LNCaP clone FGC (cell line): ENCODE data around the gene C5orf58.

Experiments
- DNase-seq: peaks from one replicate; pipeline ENCODE4 v3.0.0-alpha.2; 2011; ENCODE audit warnings: low read depth
- H3K4me3 ChIP-seq: 2 replicates; pipeline ENCODE4 v1.5.1; 2011; ENCODE audit warnings: mild to moderate bottlenecking, low read depth, low read length, control low read depth
- TF ChIP-seq, protein P1 (sequence below): IDR thresholded peaks from 2 replicates; pipeline ENCODE4 v1.5.1; 2012; ENCODE audit warnings: mild to moderate bottlenecking; ENCODE audit not compliant: control insufficient read depth, insufficient read depth; ENCODE audit errors: extremely low read depth

Gene C5orf58

GRCh38 chr5:170268884-170269283 is 36.1 kb downstream of the C5orf58 start:
- DNase-seq: no peak
- H3K4me3 ChIP-seq: no peak overlapping the region
- TF ChIP-seq, protein P1, sequence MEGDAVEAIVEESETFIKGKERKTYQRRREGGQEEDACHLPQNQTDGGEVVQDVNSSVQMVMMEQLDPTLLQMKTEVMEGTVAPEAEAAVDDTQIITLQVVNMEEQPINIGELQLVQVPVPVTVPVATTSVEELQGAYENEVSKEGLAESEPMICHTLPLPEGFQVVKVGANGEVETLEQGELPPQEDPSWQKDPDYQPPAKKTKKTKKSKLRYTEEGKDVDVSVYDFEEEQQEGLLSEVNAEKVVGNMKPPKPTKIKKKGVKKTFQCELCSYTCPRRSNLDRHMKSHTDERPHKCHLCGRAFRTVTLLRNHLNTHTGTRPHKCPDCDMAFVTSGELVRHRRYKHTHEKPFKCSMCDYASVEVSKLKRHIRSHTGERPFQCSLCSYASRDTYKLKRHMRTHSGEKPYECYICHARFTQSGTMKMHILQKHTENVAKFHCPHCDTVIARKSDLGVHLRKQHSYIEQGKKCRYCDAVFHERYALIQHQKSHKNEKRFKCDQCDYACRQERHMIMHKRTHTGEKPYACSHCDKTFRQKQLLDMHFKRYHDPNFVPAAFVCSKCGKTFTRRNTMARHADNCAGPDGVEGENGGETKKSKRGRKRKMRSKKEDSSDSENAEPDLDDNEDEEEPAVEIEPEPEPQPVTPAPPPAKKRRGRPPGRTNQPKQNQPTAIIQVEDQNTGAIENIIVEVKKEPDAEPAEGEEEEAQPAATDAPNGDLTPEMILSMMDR: no peak

GRCh38 chr5:170269579-170269978 is 36.8 kb downstream of the C5orf58 start:
- no peak overlapping the region for H3K4me3 ChIP-seq
- TF ChIP-seq, protein P1: no peak
- DNase-seq: no peak

DNA sequence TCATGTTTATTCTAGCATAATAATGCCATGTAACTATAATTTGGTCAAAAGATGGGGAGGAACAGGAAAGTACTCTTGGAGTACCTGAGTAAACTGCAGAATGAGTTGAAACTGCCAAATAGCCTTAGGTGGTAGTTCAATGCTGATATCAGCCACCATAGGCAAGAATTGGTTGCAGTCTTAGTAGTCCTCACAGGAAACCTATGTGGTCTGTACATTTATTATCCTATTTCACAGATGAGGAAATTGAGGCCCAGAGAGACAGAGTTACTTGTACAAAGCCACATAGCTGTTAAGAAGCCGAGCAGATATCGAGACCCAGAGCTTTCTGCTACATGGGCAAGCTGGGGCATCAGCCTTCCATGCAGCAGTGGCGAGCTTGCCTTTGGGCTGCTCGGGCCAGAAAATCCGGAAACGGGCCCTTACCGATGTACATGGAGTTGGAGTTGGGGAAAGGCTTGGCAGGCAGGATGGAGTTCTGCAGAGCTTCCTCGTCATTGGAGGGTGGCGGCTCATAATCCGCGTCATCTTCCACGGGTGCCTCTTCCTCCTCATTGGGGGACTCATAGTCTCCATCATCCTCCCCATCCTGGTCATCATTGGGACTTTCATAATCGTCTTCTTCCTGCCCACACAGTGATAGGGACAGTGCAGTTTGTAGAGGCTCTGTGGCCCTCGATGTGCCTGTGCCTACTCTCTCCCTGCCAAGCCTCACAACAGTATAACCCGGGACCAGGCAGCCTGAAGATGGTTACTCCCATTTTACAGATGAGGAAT is 37.7 kb downstream of the C5orf58 start:
- TF ChIP-seq, protein P1: no peak
- DNase-seq: no peak

DNA sequence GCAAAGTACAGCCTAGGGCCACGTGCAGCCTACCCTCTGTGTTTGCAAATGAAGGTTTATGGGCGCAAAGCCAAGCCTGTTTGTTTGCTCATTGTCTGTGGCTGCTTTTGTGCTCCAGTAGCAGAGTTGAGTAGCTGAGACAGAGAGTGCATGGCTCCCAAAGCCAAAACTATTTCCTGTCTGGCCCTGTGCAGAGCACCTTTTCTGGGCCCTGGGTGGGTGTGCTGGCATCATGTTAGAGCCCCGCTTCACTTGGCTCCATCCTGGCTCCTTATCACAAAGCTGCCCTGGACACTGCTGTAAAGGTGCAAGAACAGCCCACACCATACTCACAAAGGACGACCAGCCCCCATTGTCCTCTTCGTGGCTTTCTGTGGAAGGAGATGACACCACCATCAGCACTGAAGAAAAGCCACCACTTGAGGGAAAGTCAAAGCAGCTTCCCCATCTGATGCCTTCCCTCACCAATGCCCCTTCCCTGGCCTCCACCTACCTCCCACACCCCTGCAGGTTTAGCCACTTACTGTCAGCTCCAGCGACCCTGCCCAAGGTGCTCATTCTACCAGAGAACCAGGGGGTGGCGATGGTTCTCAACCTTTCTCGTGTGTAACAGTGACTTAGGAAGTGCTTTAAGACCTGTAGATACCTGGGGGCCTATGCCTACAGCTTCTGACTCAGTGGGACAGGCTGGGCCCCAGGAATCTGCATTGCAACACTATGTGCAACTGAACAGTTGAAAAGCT is 41.4 kb downstream of the C5orf58 start:
- TF ChIP-seq, protein P1: peak; percentile 41
- peak; percentile 48 for DNase-seq
- no peak overlapping the region for H3K4me3 ChIP-seq

More for the DNA sequence above, 37.7 kb downstream of the C5orf58 start:
- H3K4me3 ChIP-seq: no peak overlapping the region

DNA sequence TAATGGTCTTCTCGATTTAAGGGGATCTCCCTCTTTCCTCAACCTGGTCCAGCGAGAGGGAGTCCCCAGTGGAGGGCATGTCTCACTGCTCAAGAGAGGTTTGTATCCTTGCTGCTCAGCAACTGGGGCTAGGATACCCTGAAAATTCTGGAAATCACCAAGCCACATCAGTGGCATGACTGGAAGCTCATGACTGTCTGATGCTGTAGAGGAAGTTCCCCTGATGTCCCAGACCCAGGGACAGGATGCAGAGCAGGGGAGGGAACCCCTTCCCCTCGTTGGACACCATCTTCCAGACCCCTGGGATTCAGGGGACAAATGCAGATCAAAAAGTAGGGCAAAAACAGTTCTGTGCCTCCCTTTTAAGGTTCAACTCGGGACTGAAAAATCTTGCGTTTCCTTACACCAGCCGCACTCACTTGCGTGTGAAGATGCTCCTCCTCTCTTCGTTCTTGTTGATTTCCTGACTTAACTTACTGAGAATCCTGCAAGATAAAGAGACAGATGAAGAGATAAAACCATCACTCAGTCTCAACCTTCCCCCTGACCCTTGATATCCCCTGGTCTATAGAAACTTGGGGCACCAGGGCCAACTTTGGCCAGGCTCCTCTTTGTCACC is 42.7 kb downstream of the C5orf58 start:
- no peak overlapping the region for H3K4me3 ChIP-seq
- no peak for DNase-seq
- TF ChIP-seq, protein P1: no peak

GRCh38 chr5:170276140-170276539 is 43.4 kb downstream of the C5orf58 start:
- TF ChIP-seq, protein P1: no peak
- H3K4me3 ChIP-seq: no peak overlapping the region

More at GRCh38 chr5:170276140-170276539, 43.4 kb downstream of the C5orf58 start:
- DNase-seq: no peak
